NCI-H146 treated with DMSO at 0.1 percent for 48 hours (cell line): ENCODE measurements around the gene TXN2.
"Not testable (repeated sequence)": the region's sequence is repeated elsewhere in the genome, so short reads cannot be mapped to it uniquely, and the experiment has no call there.

Source experiments
- DNase-seq: peaks from one replicate; lab custom pipeline; 2025; ENCODE audit not compliant: unreplicated experiment; lab: John Stamatoyannopoulos, UW

Gene TXN2

DNA sequence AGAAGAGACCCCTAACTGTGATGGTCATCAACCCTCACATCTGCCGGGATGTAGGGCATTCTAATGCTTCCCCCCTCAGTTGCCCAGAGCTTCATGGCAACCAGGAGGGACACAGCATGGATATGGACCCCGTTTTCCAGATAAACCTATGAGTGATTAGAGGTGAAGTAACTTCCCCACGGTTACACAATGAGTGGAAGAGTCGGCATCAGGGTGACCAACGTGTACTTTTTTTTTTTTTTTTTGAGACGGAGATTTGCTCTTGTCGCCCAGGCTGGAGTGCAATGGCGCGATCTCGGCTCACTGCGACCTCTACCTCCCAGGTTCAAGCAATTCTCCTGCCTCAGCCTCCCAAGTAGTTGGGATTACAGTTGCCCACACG is 25.0 kb downstream of the TXN2 start:
- DNase-seq: no peak

DNA sequence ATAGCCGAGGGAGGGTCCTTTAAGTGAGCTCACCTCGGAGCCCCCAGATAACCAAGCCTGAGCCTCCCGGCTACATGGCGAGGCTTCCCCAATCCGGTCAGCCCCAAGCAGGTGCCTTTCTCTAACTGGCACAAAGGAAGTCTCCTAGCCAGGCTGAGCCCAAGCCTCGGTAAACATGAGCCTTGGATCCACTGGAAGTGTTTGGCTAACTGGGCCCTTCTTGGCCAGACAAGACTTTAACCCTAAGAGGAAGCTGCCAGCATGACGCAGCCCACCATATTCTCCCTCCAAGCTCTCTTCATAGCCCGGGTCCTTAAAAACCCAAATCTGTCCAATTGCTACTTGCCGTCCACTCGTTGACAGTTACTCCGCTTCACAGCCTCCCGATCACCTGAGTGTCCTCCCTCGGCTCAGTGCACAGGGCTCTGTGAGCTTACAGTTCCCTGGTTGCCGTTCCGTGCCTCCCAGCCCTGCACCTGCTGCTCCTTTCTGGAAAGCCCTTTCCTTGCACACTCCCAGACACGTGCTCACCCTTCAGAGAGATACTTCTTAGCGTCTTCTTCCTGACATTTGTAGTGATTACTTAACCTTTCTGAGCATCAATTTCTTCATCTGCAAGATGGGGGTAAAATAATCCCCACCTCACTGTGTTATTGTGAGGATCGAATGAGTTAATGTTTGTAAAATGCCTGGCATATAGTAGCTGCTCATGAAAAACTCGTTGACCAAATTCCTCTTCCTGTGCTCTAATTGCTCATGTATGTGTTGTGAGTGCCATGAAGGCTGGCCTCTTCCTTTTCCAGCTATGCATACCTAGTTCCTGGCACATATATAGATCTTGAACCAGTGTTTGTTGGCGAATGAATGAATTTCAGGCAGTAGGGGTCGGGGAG is 25.6 kb downstream of the TXN2 start:
- no peak for DNase-seq

DNA sequence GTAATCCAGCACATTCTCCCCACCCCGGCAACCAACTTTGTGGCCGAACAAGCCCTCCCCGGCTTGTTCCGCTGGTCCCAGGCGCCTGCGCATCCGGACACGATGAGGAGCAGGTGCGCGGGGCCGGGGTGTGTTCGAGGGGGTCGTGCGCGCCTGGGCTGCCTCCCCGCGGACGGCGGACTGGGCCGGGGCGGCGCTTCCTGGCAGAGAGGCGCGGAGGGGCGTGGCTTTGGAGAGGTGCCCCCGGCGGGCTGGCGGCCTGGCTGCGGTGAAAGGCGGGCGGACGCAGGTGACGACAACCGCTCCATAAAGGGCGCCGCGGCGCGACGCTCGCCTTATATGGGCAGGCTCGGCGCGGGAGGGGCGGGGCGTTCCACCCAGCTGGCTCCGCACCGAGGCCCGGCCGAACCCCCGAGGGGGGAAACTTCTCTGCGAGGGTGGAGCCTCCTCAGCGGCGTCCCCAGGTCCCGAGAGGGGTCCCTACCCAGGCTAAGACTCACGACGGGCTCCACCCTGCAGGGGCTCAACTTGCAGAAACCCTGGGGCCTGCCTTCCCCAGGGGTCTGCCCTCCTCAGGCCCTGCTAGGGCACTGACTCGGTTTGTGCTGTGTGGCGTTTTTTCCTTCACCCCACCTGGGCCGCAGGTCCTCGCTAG is 26.4 kb downstream of the TXN2 start:
- peak; percentile 82 for DNase-seq

DNA sequence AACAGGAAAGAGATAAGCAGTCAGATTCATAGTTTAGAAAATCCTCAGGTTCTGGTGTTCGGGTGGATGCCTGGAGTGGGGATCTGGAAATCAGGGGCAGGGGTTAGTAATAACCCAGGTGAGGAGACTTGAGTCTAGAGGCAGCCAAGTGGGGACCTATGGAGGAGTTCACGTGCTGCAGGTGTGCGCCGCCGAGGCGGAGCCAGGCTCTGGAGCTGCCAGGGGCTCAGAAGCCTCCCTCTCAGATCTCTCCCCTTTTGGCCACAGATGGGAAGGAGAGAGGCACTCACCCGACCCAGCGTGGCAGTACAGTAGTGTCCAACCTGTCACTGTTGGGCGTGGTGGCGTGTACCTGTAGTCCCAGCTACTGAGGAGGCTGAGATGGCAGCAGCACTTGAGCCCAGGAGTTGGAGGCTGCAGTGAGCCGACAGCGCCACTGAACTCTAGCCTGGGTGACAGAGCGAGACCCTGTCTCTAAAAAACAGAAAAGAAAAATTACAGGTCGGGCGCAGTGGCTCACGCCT is 27.5 kb downstream of the TXN2 start:
- no peak for DNase-seq

DNA sequence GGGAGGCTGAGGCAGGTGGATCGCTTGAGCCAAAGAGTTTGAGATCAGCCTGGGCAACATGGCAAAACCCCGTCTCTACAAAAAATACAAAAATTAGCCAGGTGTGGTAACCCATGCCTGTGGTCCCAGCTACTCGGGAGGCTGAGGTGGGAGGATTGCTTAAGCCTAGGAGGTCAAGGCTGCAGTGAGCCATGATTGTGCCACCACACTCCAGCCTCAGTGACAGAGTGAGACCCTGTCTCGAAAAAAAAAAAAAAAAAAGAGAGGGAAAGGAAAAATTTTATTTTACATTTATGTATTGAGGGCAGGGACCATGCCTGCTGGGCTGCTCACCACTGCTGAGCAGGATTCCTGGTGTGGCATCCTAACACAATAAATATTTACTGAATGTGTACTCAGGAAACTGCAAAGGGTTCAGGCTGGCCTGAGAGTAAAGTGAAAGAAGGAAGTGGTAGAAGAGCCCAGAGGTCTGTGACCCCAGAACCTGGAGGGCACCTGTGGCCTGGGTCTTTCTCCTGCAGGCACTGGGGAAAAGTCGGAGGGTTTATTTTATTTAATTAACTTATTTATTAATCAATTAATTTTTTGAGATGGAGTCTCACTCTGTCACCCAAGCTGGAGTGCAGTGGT is 28.3 kb downstream of the TXN2 start:
- DNase-seq: not testable (repeated sequence)

DNA sequence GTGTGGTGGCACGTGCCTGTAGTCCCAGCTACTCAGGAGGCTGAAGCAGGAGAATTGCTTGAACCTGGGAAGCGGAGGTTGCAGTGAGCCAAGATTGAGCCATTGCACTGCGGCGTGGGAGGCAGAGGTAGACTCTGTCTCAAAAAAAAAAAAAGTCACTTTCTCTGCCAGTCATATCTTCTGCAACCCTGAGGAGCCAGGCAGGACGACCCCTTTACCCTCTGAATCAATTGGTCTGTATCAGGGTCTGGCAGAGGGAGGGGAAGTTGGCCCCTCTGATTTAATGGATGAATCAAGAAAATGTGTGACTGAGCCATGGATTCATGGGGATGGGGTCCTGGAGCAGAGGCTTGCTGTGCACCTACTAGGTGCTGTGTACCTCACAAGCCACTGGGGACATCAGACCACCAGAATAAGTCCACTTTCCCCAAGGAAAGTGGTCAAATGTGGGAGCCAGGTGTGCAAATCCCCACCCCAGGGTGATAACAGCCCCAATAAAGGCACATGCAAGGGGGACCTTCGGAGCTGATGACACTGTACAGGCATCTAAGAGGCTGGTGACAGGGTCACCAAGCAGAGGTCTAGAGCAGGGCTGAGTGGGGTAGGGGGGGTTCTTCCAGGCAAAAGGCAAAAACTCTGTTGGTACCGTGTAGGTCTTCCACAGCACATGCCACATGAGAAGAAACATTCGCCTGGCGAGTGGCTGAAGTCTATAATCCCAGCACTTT is 29.0 kb downstream of the TXN2 start:
- DNase-seq: no peak

DNA sequence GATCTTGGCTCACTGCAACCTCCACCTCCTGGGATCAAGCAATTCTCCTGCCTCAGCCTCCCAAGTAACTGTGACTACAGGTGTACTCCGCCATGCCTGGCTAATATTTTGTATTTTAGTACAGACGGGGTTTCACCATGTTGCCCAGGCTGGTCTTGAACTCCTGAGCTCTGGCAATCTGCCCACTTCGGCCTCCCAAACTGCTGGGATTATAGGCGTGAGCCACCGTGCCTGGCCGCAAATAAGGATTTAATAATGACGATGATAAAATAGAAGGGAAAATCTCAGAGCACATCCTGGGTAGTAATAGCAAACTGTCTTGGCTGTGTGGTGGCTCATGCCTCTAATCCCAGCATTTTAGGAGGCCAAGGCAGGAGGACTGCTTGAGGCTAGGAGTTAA is 30.5 kb downstream of the TXN2 start:
- DNase-seq: not testable (repeated sequence)

DNA sequence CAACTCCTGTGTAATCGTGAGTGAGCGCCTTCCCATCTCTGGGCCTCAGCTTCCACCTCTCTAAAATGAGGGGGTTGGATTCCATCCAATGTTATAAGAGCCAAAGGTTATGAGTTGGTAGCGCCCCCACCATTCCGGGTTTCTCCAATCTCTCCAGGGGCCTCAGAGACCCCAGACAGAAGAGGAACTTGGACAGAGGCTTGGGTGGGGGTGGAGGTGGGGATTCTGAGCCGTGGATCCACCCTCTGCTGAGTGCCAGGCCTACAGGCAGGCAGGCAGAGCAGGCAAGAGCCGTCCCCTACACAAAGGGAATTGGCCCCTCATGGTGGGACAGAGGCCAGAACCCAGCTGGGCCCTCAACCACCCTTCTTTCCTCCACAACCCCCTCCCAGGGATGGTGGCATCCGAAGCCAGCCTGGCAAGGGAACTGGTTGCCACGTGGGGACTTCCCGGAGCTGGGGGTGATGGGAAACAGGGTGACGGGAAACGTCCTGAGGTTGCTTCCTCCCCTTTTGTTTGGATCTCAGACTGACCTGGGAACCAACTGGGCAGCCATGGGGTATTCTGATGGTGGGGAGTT is 31.8 kb downstream of the TXN2 start:
- no peak for DNase-seq

DNA sequence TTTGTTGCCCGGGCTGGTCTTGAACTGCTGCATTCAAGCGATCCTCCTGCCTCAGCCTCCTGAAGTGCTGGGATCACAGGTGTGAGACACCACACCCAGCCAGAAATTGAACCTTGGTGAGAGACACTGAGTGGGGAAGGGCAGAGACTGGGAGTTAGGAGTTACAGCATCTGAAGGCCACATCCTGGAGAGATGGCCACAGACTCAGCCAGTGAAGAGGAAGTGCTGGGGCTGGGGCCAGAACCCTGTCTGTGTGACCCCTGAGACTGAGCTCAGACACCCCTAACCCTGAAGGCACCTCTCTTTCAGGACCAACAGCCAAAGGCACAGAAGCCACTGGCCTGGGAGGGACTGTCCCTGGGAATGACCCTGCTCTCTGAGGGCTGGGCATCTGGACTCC is 33.8 kb downstream of the TXN2 start:
- DNase-seq: no peak

DNA sequence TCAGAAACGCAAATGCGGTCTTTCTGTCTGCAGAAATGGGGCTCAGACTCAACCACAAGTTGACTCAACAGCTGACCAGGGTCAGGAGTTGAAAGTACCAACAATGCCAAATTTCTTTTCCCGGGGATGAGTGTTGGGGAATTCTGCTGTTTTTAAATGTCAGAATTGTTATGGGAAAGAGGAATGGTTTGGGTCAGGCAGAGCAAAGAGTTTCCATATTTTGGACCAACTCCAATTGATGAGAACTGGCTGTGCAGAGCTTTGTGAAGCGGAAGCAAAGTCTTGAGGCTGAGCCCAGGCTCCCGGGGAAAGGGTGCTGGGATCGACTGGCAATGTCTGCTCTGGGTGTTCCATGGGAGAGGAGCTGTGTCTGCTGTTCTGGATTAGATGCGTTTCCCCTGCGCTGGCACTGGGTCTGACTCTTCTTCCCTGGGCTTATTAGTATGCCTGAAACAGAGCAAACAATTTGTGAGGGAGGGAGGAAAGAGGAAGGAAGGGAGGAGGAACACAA is 36.2 kb downstream of the TXN2 start:
- DNase-seq: no peak

DNA sequence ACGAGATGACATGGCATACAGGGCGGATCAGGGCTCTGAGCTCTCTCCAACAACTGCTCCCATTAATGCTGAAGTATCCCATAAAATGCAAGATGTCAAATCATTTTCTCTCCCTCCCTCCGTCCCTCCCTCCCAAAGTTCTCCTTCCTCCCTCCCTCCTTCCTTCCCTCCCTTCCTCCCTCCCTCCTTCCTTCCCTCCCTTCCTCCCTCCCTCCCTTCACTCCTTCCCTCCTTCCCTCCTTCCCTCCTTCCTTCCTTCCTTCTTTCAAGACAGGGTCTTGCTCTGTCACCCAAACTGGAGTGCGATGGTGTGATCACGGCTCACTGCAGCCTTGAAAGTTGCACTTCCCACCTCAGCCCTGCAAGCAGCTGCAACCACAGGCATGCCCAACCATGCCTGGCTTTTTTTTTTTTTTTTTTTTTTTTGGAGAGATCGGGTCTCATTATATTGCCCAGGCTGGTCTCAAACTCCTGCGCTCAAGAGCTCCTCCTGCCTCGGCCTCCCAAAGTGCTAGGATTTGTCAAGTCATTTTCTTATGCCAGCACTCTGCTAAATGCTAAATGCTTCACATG is 38.2 kb downstream of the TXN2 start:
- DNase-seq: no peak

DNA sequence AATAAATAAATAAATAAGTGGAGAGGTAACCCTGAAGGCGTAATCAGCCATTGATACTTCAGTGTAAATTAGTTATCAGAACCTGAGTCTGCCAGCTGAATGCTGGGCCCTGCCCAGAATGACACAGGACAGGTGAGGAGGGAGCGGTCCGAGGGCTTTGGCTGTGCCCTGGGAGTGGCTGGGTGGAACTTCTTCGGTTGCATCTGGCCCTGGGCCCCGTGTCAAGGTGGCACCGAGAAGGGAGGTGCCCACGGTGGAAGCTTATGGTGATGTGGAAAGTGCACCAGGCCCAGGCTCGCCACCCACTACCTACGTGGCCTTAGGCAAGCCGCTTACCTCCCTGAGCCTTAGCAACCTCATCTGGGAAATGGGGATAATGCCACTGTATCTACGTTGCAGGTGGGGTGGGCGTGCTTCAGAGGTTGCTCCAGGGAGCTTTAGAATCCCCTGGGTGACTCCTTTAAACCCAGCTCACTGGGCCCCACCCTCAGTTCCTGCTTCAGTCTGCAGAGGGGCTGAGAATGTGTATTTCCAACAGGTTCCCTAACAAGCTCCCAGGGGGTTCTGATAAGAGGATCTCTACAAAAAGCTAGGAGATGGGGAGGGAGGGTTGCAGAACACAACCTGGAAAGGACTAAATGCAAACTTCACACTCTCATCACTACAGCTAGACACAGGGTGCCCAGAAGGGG is 38.8 kb downstream of the TXN2 start:
- no peak for DNase-seq

DNA sequence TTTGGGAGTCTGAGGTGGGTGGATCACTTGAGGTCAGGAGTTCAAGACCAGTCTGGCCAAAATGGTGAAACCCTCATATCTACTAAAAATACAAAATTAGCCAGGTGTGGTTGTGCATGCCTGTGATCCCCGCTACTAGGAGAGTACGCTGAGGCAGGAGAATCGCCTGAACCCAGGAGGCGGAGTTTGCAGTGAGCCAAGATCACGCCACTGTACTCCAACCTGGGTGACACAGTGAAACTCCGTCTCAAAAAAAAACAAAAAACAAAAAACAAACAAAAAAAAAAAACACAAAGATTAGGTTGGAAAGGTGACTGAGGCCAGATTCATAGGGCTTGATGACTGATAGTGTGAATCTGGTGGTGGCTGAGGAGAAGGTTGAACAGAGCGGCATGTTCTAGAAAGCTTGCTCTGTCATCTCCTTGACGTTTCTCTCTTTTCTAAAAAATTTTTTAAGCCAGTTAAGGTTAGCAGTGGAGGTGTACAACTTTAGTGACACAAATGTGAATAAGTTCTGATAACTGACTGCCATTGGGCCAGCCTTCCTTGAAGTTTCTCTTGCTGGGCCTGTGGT is 40.9 kb downstream of the TXN2 start:
- DNase-seq: no peak

DNA sequence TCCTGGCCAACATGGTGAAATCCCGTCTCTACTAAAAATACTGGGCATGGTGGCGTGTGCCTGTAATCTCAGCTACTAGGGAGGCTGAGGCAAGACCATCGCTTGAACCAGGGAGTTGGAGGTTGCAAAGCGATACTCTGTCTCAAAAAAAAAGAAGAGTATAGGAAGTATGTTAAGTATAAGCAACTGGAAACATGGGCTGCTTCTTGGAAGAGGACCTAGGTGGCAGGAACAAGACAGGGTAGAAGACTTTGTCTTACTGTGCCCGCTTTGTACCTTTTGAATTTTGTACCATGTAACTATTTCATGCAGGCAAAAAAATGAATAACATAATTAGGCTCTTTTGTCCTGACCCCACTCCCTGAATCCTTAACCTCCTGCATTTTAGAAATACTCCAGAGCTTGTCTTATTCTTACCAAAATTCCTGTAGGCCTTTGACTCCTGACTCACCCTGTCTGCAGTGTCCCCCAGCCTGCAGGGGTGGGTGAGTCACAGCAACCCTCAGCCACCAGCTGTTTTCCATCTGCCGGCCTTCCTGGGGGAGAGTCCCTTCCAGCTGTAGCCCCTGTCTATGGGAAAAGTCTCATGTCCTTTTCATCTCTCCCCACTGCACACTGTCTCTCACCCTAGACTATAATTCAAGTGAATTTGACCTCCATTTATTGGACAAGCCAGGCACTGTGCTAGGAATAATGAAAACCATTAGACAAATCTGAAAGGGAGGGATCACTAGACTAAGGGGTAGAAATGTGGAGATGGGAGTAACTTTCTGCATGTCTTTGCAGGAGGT is 41.8 kb downstream of the TXN2 start:
- DNase-seq: no peak

DNA sequence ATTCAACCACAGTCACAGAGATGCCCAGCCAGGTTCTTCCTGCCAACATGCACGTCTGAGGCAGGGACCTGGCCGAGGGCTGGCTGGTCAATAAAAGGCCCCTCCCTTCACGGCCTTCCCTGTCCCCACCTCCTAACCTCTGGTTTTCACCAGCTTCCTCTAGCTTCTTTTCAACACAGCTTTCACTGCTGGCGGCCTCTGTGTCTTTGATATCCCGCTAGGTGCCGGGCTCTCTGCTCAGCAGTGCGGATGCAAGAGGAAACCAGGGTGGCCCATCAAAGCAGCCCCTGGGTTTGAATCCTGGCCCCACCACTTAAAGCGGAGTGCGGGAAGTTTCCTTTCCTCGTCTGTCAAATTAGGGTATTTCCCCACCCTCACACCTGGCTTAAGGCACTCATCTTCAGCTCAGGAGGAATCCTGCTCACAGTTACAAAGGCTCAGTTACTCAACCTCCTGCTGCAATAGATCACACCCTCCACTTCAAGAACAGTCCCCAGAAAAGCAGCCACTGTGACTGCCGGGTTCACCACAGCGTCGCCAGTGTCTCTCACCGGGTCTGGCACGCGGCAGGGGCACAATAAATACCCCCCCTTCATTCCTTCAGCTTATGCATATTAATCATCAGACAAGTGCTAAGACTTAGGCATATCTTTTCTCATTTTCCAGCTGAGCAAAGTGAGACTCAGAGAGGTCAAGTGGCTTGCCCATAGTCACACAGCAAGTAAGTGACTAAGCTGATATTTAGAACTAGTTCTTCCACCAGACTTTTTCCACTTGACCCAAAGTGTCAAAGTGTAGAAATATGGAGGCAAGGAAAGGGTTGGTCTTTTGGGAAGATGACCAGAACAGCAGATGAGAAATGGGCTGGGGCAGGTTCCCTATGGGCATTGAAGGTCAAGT is 45.7 kb downstream of the TXN2 start:
- DNase-seq: peak; percentile 2

DNA sequence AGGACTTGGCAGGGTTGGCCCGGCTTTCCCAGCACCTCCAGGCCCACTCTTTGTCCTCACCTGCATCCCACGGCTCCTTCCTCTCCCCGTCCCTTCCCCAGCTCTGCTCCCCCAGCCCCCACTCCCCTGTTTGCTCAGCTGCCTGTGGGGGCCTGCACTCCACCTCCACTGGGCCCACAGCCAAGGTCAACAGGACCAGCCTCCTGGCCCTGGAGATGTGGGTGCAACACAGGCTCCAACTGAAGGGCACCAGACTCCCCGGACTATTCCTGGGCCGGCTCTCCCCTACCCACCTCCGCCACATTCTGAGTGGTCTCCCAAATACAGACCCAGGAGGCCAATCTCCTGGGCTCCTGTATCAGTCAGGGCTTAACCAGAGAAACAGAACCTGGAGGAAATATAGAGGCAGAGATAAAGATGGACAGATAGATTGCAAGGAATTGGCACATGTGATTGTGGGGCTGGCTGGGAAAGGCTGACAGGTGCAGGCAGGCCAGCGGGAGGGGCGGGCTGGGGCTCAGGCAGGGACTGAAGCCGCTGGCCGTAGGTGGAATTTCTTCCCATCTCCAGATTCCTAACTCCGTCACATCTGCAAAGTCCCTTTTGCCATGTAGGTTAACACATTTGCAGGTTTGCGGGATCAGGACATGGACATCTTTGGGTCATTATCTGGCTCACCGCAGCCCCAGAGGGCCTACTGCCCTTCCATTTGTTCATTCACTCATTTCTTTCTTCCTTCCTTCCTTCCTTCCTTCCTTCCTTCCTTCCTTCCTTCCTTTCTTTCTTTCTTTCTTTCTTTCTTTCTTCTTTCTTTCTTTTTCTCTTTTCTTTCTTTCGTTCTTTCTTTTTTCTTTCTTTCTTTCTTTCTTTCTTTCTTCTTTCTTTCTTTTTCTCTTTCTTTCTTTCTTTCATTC is 47.9 kb downstream of the TXN2 start:
- DNase-seq: peak; percentile 83
